Posterior vena cava (tissue), 2 donors: ENCODE measurements around the gene FSD1. TPM values are rescaled to one million over a fixed set of nuclear protein-coding genes. Genes with fewer than 3 reads are reported as not detected.
"Not testable (repeated sequence)": the region's sequence is repeated elsewhere in the genome, so short reads cannot be mapped to it uniquely, and the experiment has no call there.

Source experiments
- DNase-seq: peaks from one replicate; pipeline ENCODE4 v3.0.0-alpha.2; 2020; ENCODE audit warnings: low spot score
- intact Hi-C, 2 donors: fragments of 100-400 bp; cut with DNase I; formaldehyde crosslinking; loops; one replicate each; pipeline versions ENCODE4 v1.14.1 to v1.14.2; 2022 to 2023
- total RNA-seq, 2 donors: library from RNA; stranded (reverse); fragmentation: NEBNext Ultra II Directional; extraction: Animal tissue kit (Norgen Biotek cat#: 25700); gene quantifications; one replicate each; pipeline ENCODE4 v1.2.1, GENCODE V29; 2021
- donor health status: DM: yes; HTN: yes; CAD: no.
- donor health status: DM: yes; HTN: yes; CAD: no.

Gene FSD1
- total RNA-seq, 2 donors from 2014 or later, result not detected

GRCh38 chr19:4279530-4280422, 24.6 kb upstream of the FSD1 start:
- DNase-seq, result no peak
- intact Hi-C loops, result no loop called here

GRCh38 chr19:4284176-4284958, 20.0 kb upstream of the FSD1 start:
- intact Hi-C loops, result no loop called here
- no peak for DNase-seq

DNA sequence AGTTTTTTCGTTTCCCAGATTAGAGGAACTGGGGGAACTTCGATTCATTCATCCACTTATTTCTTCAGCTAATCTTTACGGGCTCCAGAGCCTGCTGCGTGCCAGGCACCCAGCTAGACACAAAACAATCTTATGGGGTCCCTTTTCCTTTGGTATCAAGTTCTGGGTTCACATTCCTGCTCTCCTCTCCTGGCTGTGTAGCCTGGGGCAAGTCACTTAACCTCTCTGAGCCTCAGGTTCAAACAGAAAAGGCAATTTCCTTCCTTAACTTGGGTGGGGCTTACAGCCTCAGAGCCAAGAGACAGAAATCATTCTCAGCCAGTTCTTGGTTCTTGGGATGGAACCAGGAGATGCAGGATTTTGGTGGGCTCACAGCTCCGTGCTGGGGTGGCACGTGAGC, 19.4 kb upstream of the FSD1 start:
- no peak for DNase-seq
- intact Hi-C loops, result no loop called here

DNA sequence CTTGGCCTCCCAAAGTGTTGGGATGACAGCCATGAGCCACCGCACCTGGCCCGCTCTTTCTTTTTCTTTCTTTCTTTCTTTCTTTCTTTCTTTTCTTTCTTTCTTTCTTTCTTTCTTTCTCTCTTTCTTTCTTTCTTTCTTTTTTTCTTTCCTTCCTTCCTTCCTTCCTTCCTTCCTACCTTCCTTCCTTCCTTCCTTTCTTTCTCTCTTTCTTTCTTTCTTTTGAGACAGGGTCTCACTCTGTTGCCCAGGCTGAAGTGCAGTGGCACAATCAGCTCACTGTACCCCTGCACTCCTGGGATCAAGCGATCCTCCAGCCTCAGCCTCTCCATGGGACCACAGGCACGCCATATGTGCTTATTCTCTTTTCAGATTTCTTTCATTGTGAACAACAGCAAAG, 18.3 kb upstream of the FSD1 start:
- intact Hi-C loops, DNase-seq: not testable (repeated sequence)

DNA sequence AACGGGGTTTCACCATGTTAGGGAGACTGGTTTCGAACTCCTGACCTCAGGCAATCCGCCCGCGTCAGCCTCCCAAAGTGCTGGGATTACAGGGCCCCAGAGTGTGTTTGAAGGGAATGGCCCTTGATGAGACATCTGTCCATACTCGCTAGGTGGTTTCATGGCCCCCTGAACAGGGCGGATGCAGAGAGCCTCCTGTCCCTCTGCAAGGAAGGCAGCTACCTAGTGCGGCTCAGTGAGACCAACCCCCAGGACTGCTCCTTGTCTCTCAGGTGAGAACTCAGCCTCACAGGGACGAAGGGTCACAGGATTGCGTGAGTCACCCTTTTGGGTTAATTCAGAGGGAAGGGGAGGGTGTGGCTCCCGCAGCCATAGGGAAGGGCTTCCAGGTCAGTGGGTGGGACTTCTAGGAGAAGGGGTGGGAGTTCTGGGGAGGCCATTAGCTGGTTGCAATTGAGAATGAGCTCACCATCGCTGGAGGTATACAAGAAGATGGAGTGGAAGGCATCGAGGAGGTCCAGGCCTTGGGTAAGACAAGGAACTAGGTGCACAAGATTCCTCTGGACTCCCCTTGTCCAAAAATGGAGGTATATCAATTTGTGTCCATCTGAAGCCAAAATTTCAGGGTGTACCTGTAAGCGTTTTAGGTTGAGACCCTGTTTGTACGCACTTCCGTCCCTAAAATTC, 16.2 kb upstream of the FSD1 start:
- intact Hi-C loops, result no loop called here
- DNase-seq, result no peak

- intact Hi-C loops, result no loop called here
- no peak for DNase-seq
Observed at GRCh38 chr19:4291184-4291732, 13.1 kb upstream of the FSD1 start.

DNA sequence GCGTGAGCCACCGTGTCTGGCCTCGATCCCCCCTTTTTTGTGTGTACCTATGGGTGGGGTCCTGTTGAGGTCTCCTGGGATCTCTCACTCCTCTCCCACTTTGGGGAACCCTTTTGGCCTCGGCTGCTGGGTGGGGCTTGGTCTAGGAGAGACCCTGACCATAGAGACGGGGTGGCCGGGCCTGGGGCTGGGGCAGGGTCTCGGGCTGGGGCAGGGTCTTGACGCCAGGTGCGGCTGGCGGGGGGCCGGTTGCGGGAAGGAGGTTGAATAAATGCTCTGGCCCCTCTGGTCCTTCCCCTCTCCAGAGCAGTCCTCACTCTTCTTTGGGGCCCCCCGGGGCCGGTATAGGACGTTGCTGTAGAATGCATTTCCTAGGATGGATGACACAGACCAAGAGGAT, 11.9 kb upstream of the FSD1 start:
- no peak for DNase-seq
- intact Hi-C loops, result no loop called here

- DNase-seq, result no peak
- intact Hi-C loops, result no loop called here
Observed at GRCh38 chr19:4294389-4294788, 10.0 kb upstream of the FSD1 start.

GRCh38 chr19:4295972-4296771, 8.2 kb upstream of the FSD1 start:
- intact Hi-C loops, result no loop called here
- DNase-seq, result no peak

- DNase-seq, result no peak
- intact Hi-C loops, result no loop called here
Observed at GRCh38 chr19:4297901-4298809, 6.2 kb upstream of the FSD1 start.

DNA sequence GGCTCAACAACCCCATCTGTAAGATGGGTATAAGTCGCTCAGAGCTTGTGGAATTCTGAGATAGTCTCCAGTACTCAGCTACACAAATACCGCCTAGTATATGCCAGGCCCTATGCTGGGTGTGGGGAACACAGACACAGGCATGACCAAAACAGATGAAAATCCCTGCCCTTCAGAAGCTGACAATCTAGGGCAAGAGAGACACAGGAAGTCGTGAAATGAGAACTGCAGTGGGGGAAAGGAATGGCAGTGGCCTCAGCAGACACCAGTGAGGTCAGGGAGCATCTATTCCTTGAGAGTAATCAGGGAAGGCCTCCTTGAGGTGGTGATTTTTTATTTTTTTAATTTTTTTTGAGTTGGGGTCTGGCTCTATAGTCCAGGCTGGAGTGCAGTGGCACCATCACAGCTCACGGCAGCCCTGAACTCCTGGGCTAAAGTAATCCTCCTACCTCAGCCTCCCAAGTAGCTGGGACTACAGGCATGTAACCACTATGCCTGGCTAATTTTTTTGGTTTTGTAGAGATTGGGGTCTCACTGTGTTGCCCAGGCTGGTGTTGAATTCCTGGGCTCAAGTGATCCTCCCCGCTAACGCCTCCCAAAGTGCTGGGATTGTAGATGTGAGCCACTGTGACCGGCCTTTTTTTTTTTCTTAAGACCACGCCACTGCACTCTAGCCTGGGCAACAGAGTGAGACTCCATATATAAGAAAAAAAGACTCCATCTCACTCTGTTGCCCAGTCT, 5.4 kb upstream of the FSD1 start:
- no peak for DNase-seq
- intact Hi-C loops, result no loop called here

GRCh38 chr19:4300589-4300988, 3.8 kb upstream of the FSD1 start:
- DNase-seq, result no peak
- intact Hi-C loops, result no loop called here

DNA sequence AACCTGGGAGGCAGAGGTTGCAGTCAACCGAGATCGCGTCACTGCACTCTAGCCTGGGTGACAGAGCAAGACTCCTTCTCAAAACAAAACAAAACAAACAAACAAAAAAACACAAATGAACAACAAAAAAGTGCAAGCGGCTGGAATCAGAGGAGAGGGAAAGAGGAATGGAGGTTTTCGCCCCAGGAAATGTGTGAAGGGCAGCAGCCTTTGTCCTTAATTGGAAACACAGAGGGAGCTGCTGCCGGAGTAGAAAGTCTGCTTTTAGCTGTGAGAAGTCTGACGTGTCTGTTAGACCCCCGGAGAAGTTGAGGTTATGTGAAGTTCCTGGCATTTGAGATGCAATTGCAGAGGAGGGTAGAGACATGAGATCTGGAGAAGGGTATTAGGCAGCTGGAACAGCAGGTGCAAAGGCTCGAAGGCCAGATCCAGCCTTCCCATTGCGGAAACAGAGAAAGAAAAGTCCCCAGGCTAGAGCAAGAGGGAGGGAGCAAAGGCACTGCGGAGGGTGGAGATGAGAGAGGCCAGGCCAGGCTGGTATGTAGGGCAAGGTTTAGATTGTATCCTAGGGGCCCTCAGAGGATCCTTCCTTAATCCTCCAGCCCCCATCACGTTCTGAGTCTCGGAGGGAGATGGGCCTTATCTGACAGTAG, 2.7 kb upstream of the FSD1 start:
- intact Hi-C loops, result no loop called here
- no peak for DNase-seq

DNA sequence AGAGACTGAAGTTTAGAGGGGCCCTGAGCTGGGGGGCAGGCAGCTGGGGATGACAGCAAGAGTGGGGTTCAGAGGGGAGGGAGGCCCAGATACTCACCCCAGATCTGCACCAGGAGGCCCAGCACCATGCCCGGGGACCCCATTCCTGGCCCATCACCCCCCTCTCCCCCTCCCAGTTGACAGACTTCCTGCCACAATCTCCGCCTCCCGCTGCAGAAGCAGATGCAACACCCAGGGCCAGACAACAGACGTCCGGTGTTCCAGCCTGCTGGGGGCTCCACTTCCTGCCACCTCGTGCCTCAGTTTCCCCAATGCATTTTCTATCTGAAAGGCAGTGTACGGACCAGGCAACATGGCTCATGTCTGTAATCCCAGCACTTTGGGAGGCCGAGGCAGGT, 2.2 kb upstream of the FSD1 start, which contains the start of gene TMIGD2:
TSS of gene TMIGD2 (minus strand) at position 147 of the 398 bp plus-strand sequence. CDS start at position 143, 4 bp downstream.
- no peak for DNase-seq

GRCh38 chr19:4303819-4304537, 420 bp upstream of the FSD1 start:
- no peak for DNase-seq
- intact Hi-C loops, result no loop called here

More for the DNA sequence above, 2.2 kb upstream of the FSD1 start, which contains the start of gene TMIGD2:
- intact Hi-C loops, result no loop called here

- intact Hi-C loops, result no loop called here
- no peak for DNase-seq
Observed at GRCh38 chr19:4305257-4305612, 837 bp downstream of the FSD1 start.
